Activated T-cell treated with anti-CD3 and anti-CD28 coated beads for 4 hours (primary cell): ENCODE results near the gene THSD7A.
"Not testable (repeated sequence)": the region's sequence is repeated elsewhere in the genome, so short reads cannot be mapped to it uniquely, and the experiment has no call there.

Experiments
- DNase-seq: peaks from one replicate; pipeline ENCODE4 v3.0.0-alpha.2; 2020

Gene THSD7A

GRCh38 chr7:11443934-11444333 is 388.1 kb downstream of the THSD7A start:
- DNase-seq: not testable (repeated sequence)

GRCh38 chr7:11437994-11438393 is 394.0 kb downstream of the THSD7A start:
- no peak for DNase-seq

- DNase-seq: no peak
Observed at GRCh38 chr7:11436773-11437524, 395.0 kb downstream of the THSD7A start.

- DNase-seq: no peak
Observed at GRCh38 chr7:11436316-11436715, 395.7 kb downstream of the THSD7A start.

GRCh38 chr7:11434366-11434765 is 397.6 kb downstream of the THSD7A start:
- DNase-seq: no peak

GRCh38 chr7:11430841-11431240 is 401.2 kb downstream of the THSD7A start:
- no peak for DNase-seq

GRCh38 chr7:11430112-11430511 is 401.9 kb downstream of the THSD7A start:
- DNase-seq: no peak

GRCh38 chr7:11428877-11429581 is 403.0 kb downstream of the THSD7A start:
- DNase-seq: no peak

GRCh38 chr7:11427686-11428273 is 404.2 kb downstream of the THSD7A start:
- no peak for DNase-seq

GRCh38 chr7:11424006-11424405 is 408.0 kb downstream of the THSD7A start:
- no peak for DNase-seq

- no peak for DNase-seq
Observed at GRCh38 chr7:11420049-11420448, 411.9 kb downstream of the THSD7A start.

- no peak for DNase-seq
Observed at GRCh38 chr7:11416641-11417458, 415.1 kb downstream of the THSD7A start.

GRCh38 chr7:11415101-11415500 is 416.9 kb downstream of the THSD7A start:
- DNase-seq: no peak

GRCh38 chr7:11413901-11414300 is 418.1 kb downstream of the THSD7A start:
- DNase-seq: no peak

- no peak for DNase-seq
Observed at GRCh38 chr7:11412036-11412435, 420.0 kb downstream of the THSD7A start.

GRCh38 chr7:11410656-11411644 is 421.0 kb downstream of the THSD7A start:
- DNase-seq: no peak

- no peak for DNase-seq
Observed at GRCh38 chr7:11404355-11404754, 427.6 kb downstream of the THSD7A start.

GRCh38 chr7:11403781-11404180 is 428.2 kb downstream of the THSD7A start:
- no peak for DNase-seq

- DNase-seq: no peak
Observed at GRCh38 chr7:11394438-11394837, 437.6 kb downstream of the THSD7A start.

- no peak for DNase-seq
Observed at GRCh38 chr7:11379641-11380040, 452.4 kb downstream of the THSD7A start.

GRCh38 chr7:11376529-11376928 is 455.5 kb downstream of the THSD7A start:
- no peak for DNase-seq

- no peak for DNase-seq
Observed at GRCh38 chr7:11374629-11375028, 457.4 kb downstream of the THSD7A start.
